ENCODE measurements around the gene FBXO34.

The FBXO34 gene

GRCh38 chr14:55314449-55314848, 43.2 kb downstream of the FBXO34 start:
- H3K4me1 Mint-ChIP-seq, result peaks cover 27% of the 10 kb centered on the region
- H3K4me3 Mint-ChIP-seq, result no peak overlapping the region
- DNase-seq (ENCODE audit: low spot score in 2 of 2) (no peak), ATAC-seq (no peak)
- H3K9me3 Mint-ChIP-seq, result peaks cover 5% of the 10 kb centered on the region
- H3K27ac Mint-ChIP-seq, result no peak overlapping the region
- H3K36me3 Mint-ChIP-seq, result peaks cover 22% of the 10 kb centered on the region

GRCh38 chr14:55316564-55316963, 45.3 kb downstream of the FBXO34 start:
- DNase-seq (ENCODE audit: low spot score in 2 of 2) (no peak), ATAC-seq (no peak)
- Mint-ChIP-seq H3K36me3 (peaks cover 22% of the 10 kb centered on the region), H3K27ac (no peak overlapping the region), H3K9me3 (peaks cover 5% of the 10 kb centered on the region), H3K4me3 (no peak overlapping the region), H3K4me1 (peaks cover 20% of the 10 kb centered on the region)

GRCh38 chr14:55317542-55318306, 46.5 kb downstream of the FBXO34 start:
- Mint-ChIP-seq H3K4me3 (no peak overlapping the region), H3K9me3 (peaks cover 5% of the 10 kb centered on the region), H3K4me1 (peaks cover 20% of the 10 kb centered on the region), H3K27ac (no peak overlapping the region), H3K36me3 (peaks cover 22% of the 10 kb centered on the region)
- DNase-seq (ENCODE audit: low spot score in 2 of 2), result no peak
- no peak for ATAC-seq

GRCh38 chr14:55318694-55319093, 47.5 kb downstream of the FBXO34 start:
- Mint-ChIP-seq H3K9me3 (no peaks in the 10 kb centered on the region), H3K4me3 (no peak overlapping the region), H3K4me1 (peaks cover 12% of the 10 kb centered on the region), H3K27ac (no peak overlapping the region), H3K36me3 (peaks cover 22% of the 10 kb centered on the region)
- DNase-seq (ENCODE audit: low spot score in 2 of 2) (no peak), ATAC-seq (no peak)

GRCh38 chr14:55323910-55324309, 52.7 kb downstream of the FBXO34 start:
- no peak overlapping the region for H3K27ac Mint-ChIP-seq
- H3K4me1 Mint-ChIP-seq, result peaks cover 16% of the 10 kb centered on the region
- peaks cover 3% of the 10 kb centered on the region for H3K36me3 Mint-ChIP-seq
- DNase-seq (ENCODE audit: low spot score in 2 of 2) (no peak), ATAC-seq (no peak)
- no peaks in the 10 kb centered on the region for H3K9me3 Mint-ChIP-seq
- no peak overlapping the region for H3K4me3 Mint-ChIP-seq

- Mint-ChIP-seq H3K27ac (no peak overlapping the region), H3K4me3 (no peak overlapping the region), H3K9me3 (no peaks in the 10 kb centered on the region), H3K36me3 (no peaks in the 10 kb centered on the region), H3K4me1 (peaks cover 18% of the 10 kb centered on the region)
- DNase-seq (ENCODE audit: low spot score in 2 of 2) (no peak), ATAC-seq (no peak)
Measured at GRCh38 chr14:55324812-55325211, 53.6 kb downstream of the FBXO34 start.

GRCh38 chr14:55327179-55327578, 56.0 kb downstream of the FBXO34 start:
- Mint-ChIP-seq H3K4me1 (peaks cover 33% of the 10 kb centered on the region), H3K27ac (no peak overlapping the region), H3K9me3 (no peaks in the 10 kb centered on the region), H3K4me3 (no peak overlapping the region), H3K36me3 (peaks cover 5% of the 10 kb centered on the region)
- DNase-seq (ENCODE audit: low spot score in 2 of 2) (no peak), ATAC-seq (peak; percentile 59)

GRCh38 chr14:55328317-55328716, 57.1 kb downstream of the FBXO34 start:
- H3K27ac Mint-ChIP-seq, result no peak overlapping the region
- ATAC-seq, result no peak
- no peaks in the 10 kb centered on the region for H3K9me3 Mint-ChIP-seq
- peaks cover 45% of the 10 kb centered on the region for H3K4me1 Mint-ChIP-seq
- no peak for DNase-seq (ENCODE audit: low spot score in 2 of 2)
- peaks cover 5% of the 10 kb centered on the region for H3K36me3 Mint-ChIP-seq
- H3K4me3 Mint-ChIP-seq, result no peak overlapping the region

- DNase-seq (ENCODE audit: low spot score in 2 of 2) (no peak), ATAC-seq (peak; percentile 83)
- Mint-ChIP-seq H3K9me3 (peaks cover 3% of the 10 kb centered on the region), H3K4me1 (peaks cover 63% of the 10 kb centered on the region), H3K4me3 (peak overlapping the region; percentile 36), H3K27ac (peak overlapping the region; percentile 42), H3K36me3 (peaks cover 5% of the 10 kb centered on the region)
Measured at GRCh38 chr14:55329999-55330710, 58.9 kb downstream of the FBXO34 start.

GRCh38 chr14:55332654-55333570, 61.7 kb downstream of the FBXO34 start:
- peak overlapping the region; percentile 88 for H3K27ac Mint-ChIP-seq
- peak overlapping the region; percentile 71 for H3K4me3 Mint-ChIP-seq
- ATAC-seq, result no peak
- DNase-seq (ENCODE audit: low spot score in 2 of 2), result no peak
- H3K4me1 Mint-ChIP-seq, result peaks cover 70% of the 10 kb centered on the region
- peaks cover 3% of the 10 kb centered on the region for H3K9me3 Mint-ChIP-seq
- H3K36me3 Mint-ChIP-seq, result peaks cover 9% of the 10 kb centered on the region

GRCh38 chr14:55333711-55334485, 62.7 kb downstream of the FBXO34 start:
- Mint-ChIP-seq H3K9me3 (peaks cover 3% of the 10 kb centered on the region), H3K4me1 (peaks cover 76% of the 10 kb centered on the region), H3K36me3 (peaks cover 12% of the 10 kb centered on the region), H3K4me3 (peak overlapping the region; percentile 71), H3K27ac (peak overlapping the region; percentile 88)
- DNase-seq (ENCODE audit: low spot score in 2 of 2) (no peak), ATAC-seq (peak; percentile 60)

GRCh38 chr14:55336162-55336561, 64.9 kb downstream of the FBXO34 start:
- peak overlapping the region; percentile 56 for H3K4me3 Mint-ChIP-seq

GRCh38 chr14:55336691-55337090, 65.5 kb downstream of the FBXO34 start:
- H3K27ac Mint-ChIP-seq, result peak overlapping the region; percentile 87

More at GRCh38 chr14:55336162-55336561, 64.9 kb downstream of the FBXO34 start:
- peaks cover 3% of the 10 kb centered on the region for H3K9me3 Mint-ChIP-seq
- peaks cover 81% of the 10 kb centered on the region for H3K4me1 Mint-ChIP-seq
- H3K27ac Mint-ChIP-seq, result peak overlapping the region; percentile 87
- ATAC-seq, result no peak
- peak in 1 of 2 donors; percentile 46 for DNase-seq (ENCODE audit: low spot score in 2 of 2)
- peaks cover 7% of the 10 kb centered on the region for H3K36me3 Mint-ChIP-seq

GRCh38 chr14:55339770-55340169, 68.5 kb downstream of the FBXO34 start:
- Mint-ChIP-seq H3K4me1 (peaks cover 74% of the 10 kb centered on the region), H3K36me3 (peaks cover 7% of the 10 kb centered on the region), H3K4me3 (peak overlapping the region; percentile 27), H3K9me3 (no peaks in the 10 kb centered on the region), H3K27ac (peak overlapping the region; percentile 24)
- DNase-seq (ENCODE audit: low spot score in 2 of 2) (peak in 1 of 2 donors; percentile 57), ATAC-seq (peak; percentile 84)

More at GRCh38 chr14:55336691-55337090, 65.5 kb downstream of the FBXO34 start:
- Mint-ChIP-seq H3K4me1 (peaks cover 85% of the 10 kb centered on the region), H3K9me3 (peaks cover 3% of the 10 kb centered on the region), H3K36me3 (peaks cover 7% of the 10 kb centered on the region), H3K4me3 (peak overlapping the region; percentile 56)
- DNase-seq (ENCODE audit: low spot score in 2 of 2) (no peak), ATAC-seq (peak; percentile 34)

Measured in stimulated activated effector memory CD8-positive, alpha-beta T cell treated with anti-CD3 and anti-CD28 coated beads, Interleukin-12 subunit alpha, Interleukin-12 subunit beta, amount 100 ng/mL, for 72 hours (primary cell).